SK-N-SH treated with all-trans-retinoic acid at 6 μM for 48 hours (cell line): ENCODE measurements around the gene MLH1.

Experiments
- BACH2 ChIP-seq: fragments of 250-450 bp; sonication (Bioruptor Pico); IDR thresholded peaks from 2 replicates; pipeline ENCODE4 v1.9.0; 2021; ENCODE audit warnings: mild to moderate bottlenecking, borderline replicate concordance
- CSDC2 ChIP-seq: fragments of 250-450 bp; sonication (Bioruptor Pico); IDR thresholded peaks from 2 replicates; pipeline ENCODE4 v1.5.0; 2020; ENCODE audit warnings: mild to moderate bottlenecking, moderate library complexity
- CSRNP3 ChIP-seq: fragments of 250-450 bp; sonication (Bioruptor Pico); IDR thresholded peaks from 2 replicates; pipeline ENCODE4 v1.5.1; 2021; ENCODE audit warnings: mild to moderate bottlenecking, moderate library complexity
- ISL1 ChIP-seq: fragments of 250-450 bp; sonication (Bioruptor Pico); IDR thresholded peaks from 2 replicates; pipeline ENCODE4 v2.1.2; 2022; ENCODE audit warnings: mild to moderate bottlenecking, moderate library complexity
- OSR1 ChIP-seq: fragments of 250-450 bp; sonication (Bioruptor Pico); IDR thresholded peaks from 2 replicates; pipeline ENCODE4 v1.8.0; 2022; ENCODE audit warnings: moderate library complexity, mild to moderate bottlenecking, inconsistent platforms
- PPARA ChIP-seq: fragments of 250-450 bp; sonication (Bioruptor Pico); IDR thresholded peaks from 2 replicates; pipeline ENCODE4 v1.5.0; 2020; ENCODE audit warnings: mild to moderate bottlenecking, borderline replicate concordance
- RARB ChIP-seq: fragments of 250-450 bp; sonication (Bioruptor Pico); IDR thresholded peaks from 2 replicates; pipeline ENCODE4 v1.8.0; 2021; ENCODE audit warnings: mild to moderate bottlenecking, moderate library complexity
- SNAI2 ChIP-seq: fragments of 250-450 bp; sonication (Bioruptor Pico); IDR thresholded peaks from 2 replicates; pipeline ENCODE4 v1.5.0; 2020; ENCODE audit warnings: mild to moderate bottlenecking, moderate library complexity
- TSHZ2 ChIP-seq: fragments of 250-450 bp; sonication (Bioruptor Pico); IDR thresholded peaks from 2 replicates; pipeline ENCODE4 v1.5.0; 2020; ENCODE audit warnings: mild to moderate bottlenecking, moderate library complexity
- ZFP3 ChIP-seq: fragments of 250-450 bp; sonication (Bioruptor Pico); IDR thresholded peaks from 2 replicates; pipeline ENCODE4 v1.5.0; 2020; ENCODE audit warnings: mild to moderate bottlenecking, moderate library complexity
- ZNF70 ChIP-seq: fragments of 450-650 bp; formaldehyde crosslinking; IDR thresholded peaks from 2 replicates; pipeline ENCODE4 v1.5.0; 2020; ENCODE audit warnings: mild to moderate bottlenecking, moderate library complexity
- ZNF8 ChIP-seq: fragments of 450-650 bp; formaldehyde crosslinking; IDR thresholded peaks from 2 replicates; pipeline ENCODE4 v1.5.0; 2020; ENCODE audit warnings: mild to moderate bottlenecking, moderate library complexity
- TF ChIP-seq, protein P1 (sequence below): fragments of 250-450 bp; sonication (Bioruptor Pico); IDR thresholded peaks from 2 replicates; pipeline ENCODE4 v1.5.1; 2020; ENCODE audit warnings: low read depth, mild to moderate bottlenecking, moderate library complexity
- TF ChIP-seq, protein P2 (sequence below): fragments of 250-450 bp; sonication (Bioruptor Pico); IDR thresholded peaks from 2 replicates; pipeline ENCODE4 v1.8.0; 2020; ENCODE audit warnings: mild to moderate bottlenecking, moderate library complexity, borderline replicate concordance

DNA sequence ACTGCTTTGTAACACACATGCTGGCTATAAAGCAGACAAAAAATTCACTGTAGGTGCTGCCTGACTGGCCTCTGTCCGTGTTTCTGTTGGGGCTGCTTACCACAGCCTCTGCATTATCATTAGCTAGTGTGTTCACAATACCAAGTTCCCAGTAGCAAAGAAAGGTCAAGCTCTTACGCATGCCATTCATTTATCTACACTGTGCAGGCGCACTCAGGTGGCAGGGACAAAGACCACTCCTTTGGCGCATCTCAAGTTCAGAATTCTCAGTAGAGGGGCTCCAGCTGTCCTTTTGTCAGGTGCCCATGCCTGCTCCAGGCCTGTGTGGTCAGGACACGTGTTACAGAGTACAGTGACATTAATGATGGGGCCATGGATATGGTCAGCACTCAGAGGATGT is 22.3 kb downstream of the MLH1 start:
- no peak for TF ChIP-seq ZFP3 (CRISPR knock-in tag)
- TF ChIP-seq SNAI2 (CRISPR knock-in tag), result no peak
- TF ChIP-seq CSDC2 (CRISPR knock-in tag), result no peak
- TF ChIP-seq ZNF8 (CRISPR knock-in tag), result no peak
- TF ChIP-seq, protein P1, sequence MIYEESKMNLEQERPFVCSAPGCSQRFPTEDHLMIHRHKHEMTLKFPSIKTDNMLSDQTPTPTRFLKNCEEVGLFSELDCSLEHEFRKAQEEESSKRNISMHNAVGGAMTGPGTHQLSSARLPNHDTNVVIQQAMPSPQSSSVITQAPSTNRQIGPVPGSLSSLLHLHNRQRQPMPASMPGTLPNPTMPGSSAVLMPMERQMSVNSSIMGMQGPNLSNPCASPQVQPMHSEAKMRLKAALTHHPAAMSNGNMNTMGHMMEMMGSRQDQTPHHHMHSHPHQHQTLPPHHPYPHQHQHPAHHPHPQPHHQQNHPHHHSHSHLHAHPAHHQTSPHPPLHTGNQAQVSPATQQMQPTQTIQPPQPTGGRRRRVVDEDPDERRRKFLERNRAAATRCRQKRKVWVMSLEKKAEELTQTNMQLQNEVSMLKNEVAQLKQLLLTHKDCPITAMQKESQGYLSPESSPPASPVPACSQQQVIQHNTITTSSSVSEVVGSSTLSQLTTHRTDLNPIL (CRISPR knock-in tag), result no peak
- TF ChIP-seq ZNF70 (CRISPR knock-in tag), result no peak
- TF ChIP-seq CSRNP3 (CRISPR knock-in tag), result no peak
- no peak for TF ChIP-seq RARB (CRISPR knock-in tag)
- TF ChIP-seq OSR1 (CRISPR knock-in tag), result no peak
- TF ChIP-seq TSHZ2, result no peak
- TF ChIP-seq PPARA (CRISPR knock-in tag), result no peak
- TF ChIP-seq, protein P2, sequence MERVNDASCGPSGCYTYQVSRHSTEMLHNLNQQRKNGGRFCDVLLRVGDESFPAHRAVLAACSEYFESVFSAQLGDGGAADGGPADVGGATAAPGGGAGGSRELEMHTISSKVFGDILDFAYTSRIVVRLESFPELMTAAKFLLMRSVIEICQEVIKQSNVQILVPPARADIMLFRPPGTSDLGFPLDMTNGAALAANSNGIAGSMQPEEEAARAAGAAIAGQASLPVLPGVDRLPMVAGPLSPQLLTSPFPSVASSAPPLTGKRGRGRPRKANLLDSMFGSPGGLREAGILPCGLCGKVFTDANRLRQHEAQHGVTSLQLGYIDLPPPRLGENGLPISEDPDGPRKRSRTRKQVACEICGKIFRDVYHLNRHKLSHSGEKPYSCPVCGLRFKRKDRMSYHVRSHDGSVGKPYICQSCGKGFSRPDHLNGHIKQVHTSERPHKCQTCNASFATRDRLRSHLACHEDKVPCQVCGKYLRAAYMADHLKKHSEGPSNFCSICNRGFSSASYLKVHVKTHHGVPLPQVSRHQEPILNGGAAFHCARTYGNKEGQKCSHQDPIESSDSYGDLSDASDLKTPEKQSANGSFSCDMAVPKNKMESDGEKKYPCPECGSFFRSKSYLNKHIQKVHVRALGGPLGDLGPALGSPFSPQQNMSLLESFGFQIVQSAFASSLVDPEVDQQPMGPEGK (CRISPR knock-in tag), result no peak
- TF ChIP-seq ISL1, result no peak
- TF ChIP-seq BACH2 (CRISPR knock-in tag), result no peak
